ENCODE results near the gene HADHB.

GRCh38 chr2:26300234-26300925 lies 55.6 kb downstream of the HADHB start:
- TF ChIP-seq TCF12 (IDR thresholded peaks at IDR 0.05; ENCODE audit: low read depth, low read length) (no peak), POLR2AphosphoS2 (IDR thresholded peaks at IDR 0.05; ENCODE audit: low read depth, low read length) (no peak), EZH2 (IDR thresholded peaks at IDR 0.05; ENCODE audit: borderline replicate concordance, control insufficient read depth, low read depth, low read length) (no peak), YBX1 (IDR thresholded peaks at IDR 0.05) (no peak), ZNF217 (IDR thresholded peaks at IDR 0.05) (no peak), YY1 (IDR thresholded peaks at IDR 0.05; ENCODE audit: low read depth, low read length) (no peak), FOS (IDR thresholded peaks at IDR 0.05; ENCODE audit: borderline replicate concordance, extremely low read depth, insufficient read length) (no peak), CTCF (IDR thresholded peaks at IDR 0.05 in 2 of 3, conservative IDR thresholded peaks at IDR 0.05 in 1 of 3; ENCODE audit: control insufficient read depth in 2 of 3, extremely low read depth in 1 of 3, insufficient read depth in 1 of 3, low read depth in 3 of 3, low read length in 3 of 3) (no peak), POLR2A (IDR thresholded peaks at IDR 0.05; ENCODE audit: low read depth, low read length) (no peak), PRDM15 (CRISPR knock-in tag; IDR thresholded peaks at IDR 0.05) (no peak), ESRRA (IDR thresholded peaks at IDR 0.05; ENCODE audit: low read length) (no peak), POLR2AphosphoS5 (IDR thresholded peaks at IDR 0.05; ENCODE audit: low read length) (no peak), SMC3 (IDR thresholded peaks at IDR 0.05; ENCODE audit: borderline replicate concordance, low read length) (no peak)
